DND-41 (cell line): Measurements from ENCODE around the gene FITM2.

ENCODE experiments used
- ATAC-seq: fragments of 200-7000 bp; cut with Tn5 transposase; 3 replicates; pipeline ENCODE4 v1.9.1; 2021; ENCODE audit warnings: low read depth; ENCODE audit not compliant: insufficient read depth
- DNase-seq: peaks from one replicate; pipeline ENCODE4 v3.0.0-alpha.2; 2020
- H2AFZ ChIP-seq: 2 replicates; pipeline ENCODE4 v1.6.0; 2012; ENCODE audit warnings: low read depth, low read length
- H3K27ac ChIP-seq: 2 replicates; pipeline ENCODE4 v1.5.1; 2012; ENCODE audit warnings: low read length, inconsistent platforms
- H3K27me3 ChIP-seq: fragments of 200-600 bp; sonication (generic); 2 replicates; pipeline ENCODE4 v1.6.0; 2012; ENCODE audit warnings: low read length, mild to moderate bottlenecking, inconsistent platforms; ENCODE audit not compliant: insufficient read depth, poor library complexity
- H3K36me3 ChIP-seq: 2 replicates; pipeline ENCODE4 v1.5.1; 2012; ENCODE audit warnings: low read length, inconsistent platforms; ENCODE audit not compliant: insufficient read depth
- H3K4me1 ChIP-seq: 2 replicates; pipeline ENCODE4 v1.5.1; 2012; ENCODE audit warnings: mild to moderate bottlenecking, low read length; ENCODE audit not compliant: insufficient read depth
- H3K4me2 ChIP-seq: 2 replicates; pipeline ENCODE4 v1.6.0; 2012; ENCODE audit warnings: mild to moderate bottlenecking, moderate library complexity, low read length, inconsistent platforms; ENCODE audit not compliant: insufficient read depth
- H3K4me3 ChIP-seq, 2 experiments: fragments of 200-600 bp in 1 of 2; shearing (Covaris generic) in 1 of 2; 2 replicates each; pipeline ENCODE4 v1.5.1; 2012 to 2016; ENCODE audit warnings: inconsistent platforms in 2 of 2, low read length in 2 of 2, mild to moderate bottlenecking in 2 of 2, low read depth in 1 of 2, moderate library complexity in 1 of 2
- H3K79me2 ChIP-seq: 2 replicates; pipeline ENCODE4 v1.6.0; 2012; ENCODE audit warnings: low read length, inconsistent platforms; ENCODE audit not compliant: insufficient read depth
- H3K9ac ChIP-seq: 2 replicates; pipeline ENCODE4 v1.6.0; 2012; ENCODE audit warnings: low read depth, mild to moderate bottlenecking, inconsistent platforms, low read length, moderate library complexity
- H3K9me3 ChIP-seq: 2 replicates; pipeline ENCODE4 v1.5.1; 2012; ENCODE audit warnings: low read length, moderate library complexity, mild to moderate bottlenecking, inconsistent platforms; ENCODE audit not compliant: insufficient read depth, severe bottlenecking
- H4K20me1 ChIP-seq: 2 replicates; pipeline ENCODE4 v1.6.0; 2012; ENCODE audit warnings: low read length; ENCODE audit not compliant: insufficient read depth
- CTCF ChIP-seq: IDR thresholded peaks from 2 replicates; pipeline ENCODE4 v1.5.1; 2012; ENCODE audit warnings: borderline replicate concordance, low read length, moderate library complexity, mild to moderate bottlenecking; ENCODE audit not compliant: poor library complexity, severe bottlenecking; ENCODE audit errors: extremely low read depth
- EZH2 ChIP-seq: IDR thresholded peaks from 3 replicates; pipeline ENCODE4 v1.6.1; 2012; ENCODE audit warnings: borderline replicate concordance, low read depth, mild to moderate bottlenecking, moderate library complexity, low read length, inconsistent platforms; ENCODE audit not compliant: severe bottlenecking

FITM2 gene

GRCh38 chr20:44304383-44304782 is 6.6 kb downstream of the FITM2 start:
- Histone ChIP-seq H3K9me3 (no peaks in the 10 kb centered on the region), H3K4me2 (no peak overlapping the region), H3K36me3 (no peaks in the 10 kb centered on the region), H3K27me3 (no peaks in the 10 kb centered on the region), H3K79me2 (no peaks in the 10 kb centered on the region), H3K27ac (no peak overlapping the region), H3K9ac (no peak overlapping the region), H2AFZ (no peak overlapping the region), H3K4me3 (no peak overlapping the region), H3K4me1 (no peaks in the 10 kb centered on the region; the same call in 1 of the 2 replicates), H4K20me1 (no peaks in the 10 kb centered on the region)
- DNase-seq (no peak), ATAC-seq (no peak)
- no peak for TF ChIP-seq CTCF
- TF ChIP-seq EZH2 = no peak

GRCh38 chr20:44302736-44303135 is 8.3 kb downstream of the FITM2 start:
- H3K27ac ChIP-seq = no peak overlapping the region
- peaks cover 4% of the 10 kb centered on the region; the same call in 1 of the 2 replicates for H4K20me1 ChIP-seq
- no peak for TF ChIP-seq EZH2
- TF ChIP-seq CTCF = no peak
- no peaks in the 10 kb centered on the region for H3K36me3 ChIP-seq
- DNase-seq (no peak), ATAC-seq (no peak)
- H2AFZ ChIP-seq = no peak overlapping the region
- no peaks in the 10 kb centered on the region for H3K9me3 ChIP-seq
- no peak overlapping the region for H3K4me3 ChIP-seq
- no peaks in the 10 kb centered on the region for H3K4me1 ChIP-seq
- no peak overlapping the region for H3K9ac ChIP-seq
- H3K4me2 ChIP-seq = no peak overlapping the region
- no peaks in the 10 kb centered on the region for H3K79me2 ChIP-seq
- no peaks in the 10 kb centered on the region for H3K27me3 ChIP-seq

GRCh38 chr20:44302026-44302669 is 8.9 kb downstream of the FITM2 start:
- H3K27me3 ChIP-seq = no peaks in the 10 kb centered on the region
- no peak overlapping the region for H2AFZ ChIP-seq
- TF ChIP-seq EZH2 (no peak), CTCF (no peak)
- DNase-seq = no peak
- peaks cover 5% of the 10 kb centered on the region; the same call in 1 of the 2 replicates for H4K20me1 ChIP-seq
- H3K79me2 ChIP-seq = no peaks in the 10 kb centered on the region
- no peak overlapping the region for H3K4me2 ChIP-seq
- H3K4me1 ChIP-seq = no peaks in the 10 kb centered on the region
- no peak overlapping the region for H3K27ac ChIP-seq
- H3K4me3 ChIP-seq = no peak overlapping the region
- H3K9me3 ChIP-seq = no peaks in the 10 kb centered on the region
- H3K36me3 ChIP-seq = no peaks in the 10 kb centered on the region
- no peak for ATAC-seq
- no peak overlapping the region for H3K9ac ChIP-seq
